Dedifferentiated amniotic fluid mesenchymal stem cell (primary cell): ENCODE results near the gene CRY2.

Experiments used
- DNase-seq: peaks from one replicate; pipeline ENCODE4 v3.0.0-alpha.2; 2016; ENCODE audit errors: extremely low spot score

CRY2 gene

GRCh38 chr11:45930951-45931570 is 83.8 kb downstream of the CRY2 start:
- no peak for DNase-seq

- no peak for DNase-seq
Measured at GRCh38 chr11:45931739-45932138, 84.5 kb downstream of the CRY2 start.

- DNase-seq: no peak
Measured at GRCh38 chr11:45932217-45932616, 84.9 kb downstream of the CRY2 start.
